ENCODE measurements around the gene CACNA1C.

The CACNA1C gene

DNA sequence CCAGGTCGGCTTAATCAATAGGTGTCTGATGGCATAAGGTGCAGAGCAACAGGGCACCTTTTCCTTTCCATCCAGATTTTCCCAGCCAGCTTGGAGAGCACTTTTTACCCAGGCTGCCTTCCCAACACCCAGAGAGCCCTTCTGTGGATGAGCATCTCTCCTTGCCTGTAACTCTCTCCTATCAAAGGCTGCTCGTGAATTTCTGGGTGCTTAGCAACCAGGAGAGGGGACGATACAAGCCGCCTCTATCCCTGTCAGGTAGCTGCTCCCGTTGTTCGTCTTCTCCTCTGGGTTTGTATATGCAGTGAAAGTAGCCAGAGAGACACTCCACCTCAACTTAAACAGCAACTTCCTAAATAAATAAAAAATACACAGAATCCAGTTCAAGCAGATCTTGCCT, 124.2 kb downstream of the CACNA1C start:
- peaks cover 12% of the 10 kb centered on the region for H3K27me3 ChIP-seq (ENCODE audit: control insufficient read depth, low read length)
- H3K9me3 ChIP-seq (ENCODE audit: control insufficient read depth, insufficient read depth, low read length), result no peaks in the 10 kb centered on the region
- no peak overlapping the region for H3K4me3 ChIP-seq (ENCODE audit: low read length)
- no peaks in the 10 kb centered on the region for H4K20me1 ChIP-seq (ENCODE audit: control insufficient read depth, insufficient read depth, low read depth, low read length)
- TF ChIP-seq CTCF (IDR thresholded peaks at IDR 0.05; ENCODE audit: low read depth, low read length, poor library complexity, severe bottlenecking), result no peak
- no peak for TF ChIP-seq EZH2phosphoT487 (IDR thresholded peaks at IDR 0.05; ENCODE audit: borderline replicate concordance, low read length)
- no peak overlapping the region for H3K4me2 ChIP-seq (ENCODE audit: low read length)
- H3K36me3 ChIP-seq (ENCODE audit: control insufficient read depth, low read length), result no peaks in the 10 kb centered on the region
- no peaks in the 10 kb centered on the region for H3F3A ChIP-seq (ENCODE audit: control insufficient read depth, insufficient read depth)
- H3K9me2 ChIP-seq (replicated peaks; ENCODE audit: control insufficient read depth, low read length), result no peaks in the 10 kb centered on the region
- no peaks in the 10 kb centered on the region for H3K4me1 ChIP-seq (ENCODE audit: control insufficient read depth, low read length)
- H3K79me2 ChIP-seq (ENCODE audit: control insufficient read depth, low read length), result no peaks in the 10 kb centered on the region
- H3K27ac ChIP-seq (ENCODE audit: low read depth, low read length), result no peak overlapping the region

DNA sequence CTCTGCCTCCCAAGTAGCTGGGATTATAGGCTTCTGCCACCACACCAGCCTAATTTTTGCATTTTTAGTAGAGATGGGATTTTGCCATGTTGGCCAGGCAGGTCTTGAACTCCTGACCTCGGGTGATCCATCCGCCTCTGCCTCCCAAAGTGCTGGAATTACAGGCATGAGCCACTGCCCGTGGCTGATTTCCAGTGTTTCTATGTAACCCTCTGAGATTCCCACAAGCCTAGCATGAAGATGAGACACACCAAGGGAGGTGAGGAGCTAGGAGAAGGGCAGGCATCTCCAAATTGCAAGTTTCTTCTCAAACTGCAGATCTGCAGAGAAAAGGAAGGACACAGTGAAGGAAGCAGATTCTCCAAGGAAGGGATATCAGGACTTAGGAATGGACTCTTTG, 125.0 kb downstream of the CACNA1C start:
- no peaks in the 10 kb centered on the region for H3K36me3 ChIP-seq (ENCODE audit: control insufficient read depth, low read length)
- no peaks in the 10 kb centered on the region for H4K20me1 ChIP-seq (ENCODE audit: control insufficient read depth, insufficient read depth, low read depth, low read length)
- no peak overlapping the region for H3K4me3 ChIP-seq (ENCODE audit: low read length)
- no peak overlapping the region for H3K4me2 ChIP-seq (ENCODE audit: low read length)
- no peaks in the 10 kb centered on the region for H3K79me2 ChIP-seq (ENCODE audit: control insufficient read depth, low read length)
- H3F3A ChIP-seq (ENCODE audit: control insufficient read depth, insufficient read depth), result no peaks in the 10 kb centered on the region
- no peaks in the 10 kb centered on the region for H3K9me2 ChIP-seq (replicated peaks; ENCODE audit: control insufficient read depth, low read length)
- H3K4me1 ChIP-seq (ENCODE audit: control insufficient read depth, low read length), result no peaks in the 10 kb centered on the region
- TF ChIP-seq EZH2phosphoT487 (IDR thresholded peaks at IDR 0.05; ENCODE audit: borderline replicate concordance, low read length) (no peak), CTCF (IDR thresholded peaks at IDR 0.05; ENCODE audit: low read depth, low read length, poor library complexity, severe bottlenecking) (no peak)
- no peak overlapping the region for H3K27ac ChIP-seq (ENCODE audit: low read depth, low read length)
- no peaks in the 10 kb centered on the region for H3K9me3 ChIP-seq (ENCODE audit: control insufficient read depth, insufficient read depth, low read length)
- peaks cover 12% of the 10 kb centered on the region for H3K27me3 ChIP-seq (ENCODE audit: control insufficient read depth, low read length)

GRCh38 chr12:2179058-2179457, 126.3 kb downstream of the CACNA1C start:
- Histone ChIP-seq H3K4me1 (ENCODE audit: control insufficient read depth, low read length) (no peaks in the 10 kb centered on the region), H3K79me2 (ENCODE audit: control insufficient read depth, low read length) (no peaks in the 10 kb centered on the region), H3K4me3 (ENCODE audit: low read length) (no peak overlapping the region), H3K36me3 (ENCODE audit: control insufficient read depth, low read length) (no peaks in the 10 kb centered on the region), H3K4me2 (ENCODE audit: low read length) (no peak overlapping the region), H3K27me3 (ENCODE audit: control insufficient read depth, low read length) (peaks cover 12% of the 10 kb centered on the region), H3K9me2 (replicated peaks; ENCODE audit: control insufficient read depth, low read length) (no peaks in the 10 kb centered on the region), H3K9me3 (ENCODE audit: control insufficient read depth, insufficient read depth, low read length) (no peaks in the 10 kb centered on the region), H4K20me1 (ENCODE audit: control insufficient read depth, insufficient read depth, low read depth, low read length) (no peaks in the 10 kb centered on the region), H3F3A (ENCODE audit: control insufficient read depth, insufficient read depth) (no peaks in the 10 kb centered on the region), H3K27ac (ENCODE audit: low read depth, low read length) (no peak overlapping the region)
- TF ChIP-seq CTCF (IDR thresholded peaks at IDR 0.05; ENCODE audit: low read depth, low read length, poor library complexity, severe bottlenecking) (no peak), EZH2phosphoT487 (IDR thresholded peaks at IDR 0.05; ENCODE audit: borderline replicate concordance, low read length) (no peak)

Measured in DOHH2 (cell line).